Subcutaneous abdominal adipose tissue (tissue), 5 donors: ENCODE measurements around the gene FADS1.
A peak's percentile ranks its signal among the peaks of the same experiment; 100 is the strongest.

Experiments
- H3K27ac ChIP-seq: one replicate; pipeline ENCODE4 v1.7.0; 2013; ENCODE audit warnings: low read depth, mild to moderate bottlenecking, inconsistent platforms, low read length, moderate library complexity
- H3K27me3 ChIP-seq, 5 donors: one replicate each; pipeline ENCODE4 v1.7.0; 2013; ENCODE audit warnings: low read length in 5 of 5, inconsistent platforms in 1 of 5; ENCODE audit not compliant: control insufficient read depth in 5 of 5, insufficient read depth in 4 of 5
- H3K36me3 ChIP-seq, 5 donors: one replicate each; pipeline ENCODE4 v1.7.0; 2013; ENCODE audit warnings: low read length in 5 of 5; ENCODE audit not compliant: control insufficient read depth in 5 of 5, insufficient read depth in 5 of 5
- H3K4me1 ChIP-seq, 5 donors: one replicate each; pipeline ENCODE4 v1.7.0; 2013; ENCODE audit warnings: low read length in 5 of 5, mild to moderate bottlenecking in 3 of 5, moderate library complexity in 1 of 5; ENCODE audit not compliant: control insufficient read depth in 5 of 5, insufficient read depth in 5 of 5
- H3K4me3 ChIP-seq, 5 donors: one replicate each; pipeline ENCODE4 v1.7.0; 2013; ENCODE audit warnings: low read length in 5 of 5, low read depth in 1 of 5
- H3K9ac ChIP-seq, 5 donors: one replicate each; pipeline ENCODE4 v1.7.0; 2013; ENCODE audit warnings: low read length in 5 of 5, mild to moderate bottlenecking in 4 of 5, moderate library complexity in 3 of 5
- H3K9me3 ChIP-seq, 5 donors: one replicate each; pipeline ENCODE4 v1.7.0; 2013; ENCODE audit warnings: low read length in 5 of 5; ENCODE audit not compliant: control insufficient read depth in 5 of 5
- donor health status: healthy.
- donor health status: healthy.
- donor health status: healthy.
- donor health status: healthy.
- donor health status: healthy.

The FADS1 gene

DNA sequence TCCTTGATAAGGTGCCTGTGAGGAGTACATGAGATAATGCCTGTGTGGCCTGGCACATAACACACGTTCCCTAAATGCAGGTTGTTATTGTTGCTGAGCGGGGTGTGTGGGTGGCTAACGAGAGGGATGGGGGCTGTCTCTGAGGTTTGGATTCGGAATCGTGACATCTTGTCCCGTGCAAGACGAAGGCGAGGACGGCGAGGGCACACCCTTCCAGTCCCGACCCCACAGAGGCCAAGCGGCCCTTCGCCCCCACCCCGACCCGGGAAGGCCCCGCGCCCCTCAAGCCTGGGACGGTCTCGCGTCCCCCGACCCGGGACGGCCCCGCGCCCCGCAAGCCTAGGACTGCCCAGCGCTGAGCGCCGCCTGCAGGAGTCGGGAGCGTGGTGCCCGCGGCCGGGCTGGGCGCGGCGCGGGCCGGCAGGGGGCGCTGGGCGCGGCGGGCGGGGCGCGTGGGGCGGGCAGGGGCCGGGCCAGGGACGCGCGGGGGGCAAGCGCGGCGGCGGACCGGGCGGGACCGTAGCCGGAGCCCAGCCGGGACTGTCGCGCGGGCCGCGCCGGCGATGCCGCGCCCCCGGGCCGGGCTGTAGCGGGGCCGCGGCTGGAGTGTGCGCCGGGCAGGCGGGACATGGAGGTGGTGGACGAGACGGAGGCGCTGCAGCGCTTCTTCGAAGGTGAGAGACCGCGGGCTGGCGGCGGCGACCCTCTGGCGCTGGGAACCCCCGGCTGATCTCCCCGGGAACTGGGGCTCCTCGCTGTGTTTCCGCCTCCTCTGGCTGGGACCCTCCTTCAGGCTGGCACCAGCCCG lies 64.5 kb downstream of the FADS1 start, which contains the start of gene MYRF:
MYRF (plus strand) TSS at position 520 of the 808 bp plus-strand sequence; CDS start at position 629, 109 bp downstream.
- peak within 1 kb of the TSS in 2 of 5 donors; percentile 25 to 32 for H3K9ac ChIP-seq
- no peak within 1 kb of the TSS for H3K27ac ChIP-seq
- no peaks in the 10 kb centered on the region for H3K36me3 ChIP-seq
- peak within 1 kb of the TSS; percentile 19 to 64 (median 48) for H3K4me3 ChIP-seq
- H3K27me3 ChIP-seq = peaks cover 0 to 11% (median 3%) of the 10 kb centered on the region in 5 donors
- H3K4me1 ChIP-seq = peaks cover 0 to 24% (median 17%) of the 10 kb centered on the region in 5 donors
- H3K9me3 ChIP-seq = no peaks in the 10 kb centered on the region

GRCh38 chr11:61751384-61751783 lies 65.4 kb downstream of the FADS1 start:
- Histone ChIP-seq H3K4me3 (no peak overlapping the region), H3K9me3 (no peaks in the 10 kb centered on the region), H3K4me1 (peaks cover 0 to 24% (median 16%) of the 10 kb centered on the region in 5 donors), H3K36me3 (no peaks in the 10 kb centered on the region), H3K9ac (no peak overlapping the region), H3K27me3 (peaks cover 0 to 11% (median 3%) of the 10 kb centered on the region in 5 donors), H3K27ac (no peak overlapping the region)

DNA sequence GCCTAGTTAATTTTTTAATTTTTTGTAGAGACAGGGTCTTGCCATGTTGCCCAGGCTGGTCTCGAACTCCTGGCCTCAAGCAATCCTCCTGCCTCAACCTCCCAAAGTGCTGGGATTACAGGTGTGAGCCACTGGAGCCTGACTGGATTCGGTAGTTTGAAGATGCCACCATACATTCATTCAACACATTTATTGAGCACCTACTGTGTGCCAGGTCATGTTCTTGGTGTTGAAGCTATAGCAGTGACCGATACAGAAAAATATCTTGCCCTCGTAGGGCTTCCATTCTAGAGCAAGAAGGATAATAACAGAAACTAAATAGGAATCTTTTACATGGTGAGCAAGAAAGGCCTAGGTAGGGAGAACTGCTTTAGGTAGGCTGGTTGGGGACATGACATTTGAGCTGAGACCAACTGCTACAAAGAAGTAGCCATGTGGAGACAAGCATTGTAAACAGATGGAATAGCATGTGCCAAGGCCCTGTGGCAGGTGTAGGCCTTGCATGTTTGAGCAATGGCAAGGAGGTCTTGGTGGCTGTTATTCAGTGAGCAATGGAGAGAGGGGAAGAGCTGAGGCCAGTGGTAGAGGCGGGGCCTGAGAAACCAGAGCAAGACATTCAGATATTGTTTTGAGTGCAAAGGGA lies 66.1 kb downstream of the FADS1 start:
- H3K36me3 ChIP-seq = no peaks in the 10 kb centered on the region
- H3K27me3 ChIP-seq = peaks cover 0 to 11% (median 3%) of the 10 kb centered on the region in 5 donors
- H3K4me1 ChIP-seq = peaks cover 0 to 21% (median 16%) of the 10 kb centered on the region in 5 donors
- H3K9me3 ChIP-seq = no peaks in the 10 kb centered on the region
- no peak overlapping the region for H3K27ac ChIP-seq
- H3K9ac ChIP-seq = no peak overlapping the region
- no peak overlapping the region for H3K4me3 ChIP-seq
